Effector CD4-positive, alpha-beta T cell (primary cell): ENCODE results near the gene UBASH3A.
"Not testable (repeated sequence)": the region's sequence is repeated elsewhere in the genome, so short reads cannot be mapped to it uniquely, and the experiment has no call there.

Experiments
- DNase-seq: peaks from one replicate; pipeline ENCODE4 v3.0.0-alpha.2; 2020

Gene UBASH3A

DNA sequence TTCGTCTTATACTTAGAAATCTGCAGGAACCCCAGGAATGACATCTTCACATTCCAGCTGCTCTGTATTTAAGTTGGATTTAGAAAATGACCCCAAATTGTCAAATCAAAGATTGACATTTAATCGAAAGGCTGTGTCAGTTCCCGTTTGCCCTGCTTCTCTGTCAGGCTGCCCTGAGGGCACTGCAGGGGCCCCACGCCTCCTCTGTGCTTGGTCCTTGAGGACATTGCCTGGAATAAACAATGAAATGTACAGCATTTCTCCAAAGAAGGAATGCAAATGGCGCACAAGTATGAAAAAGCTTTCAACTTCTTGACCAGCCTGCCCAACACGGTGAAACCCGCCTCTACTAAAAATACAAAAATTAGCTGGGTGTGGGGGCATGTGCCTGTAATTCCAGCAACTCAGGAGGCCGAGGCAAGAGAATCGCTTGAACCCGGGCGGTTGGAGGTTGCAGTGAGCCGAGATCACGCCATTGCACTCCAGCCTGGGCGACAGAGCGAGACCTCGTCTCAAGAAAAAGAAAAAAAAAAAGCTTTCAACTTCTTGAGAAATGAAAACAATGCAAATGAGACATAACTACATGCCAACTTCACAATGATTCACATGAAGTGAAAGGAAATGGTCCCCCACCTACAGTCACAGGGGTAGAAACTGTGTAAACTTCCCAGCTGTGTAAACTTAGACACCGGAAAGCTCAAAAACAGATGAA lies 10.8 kb upstream of the UBASH3A start:
- no peak for DNase-seq

DNA sequence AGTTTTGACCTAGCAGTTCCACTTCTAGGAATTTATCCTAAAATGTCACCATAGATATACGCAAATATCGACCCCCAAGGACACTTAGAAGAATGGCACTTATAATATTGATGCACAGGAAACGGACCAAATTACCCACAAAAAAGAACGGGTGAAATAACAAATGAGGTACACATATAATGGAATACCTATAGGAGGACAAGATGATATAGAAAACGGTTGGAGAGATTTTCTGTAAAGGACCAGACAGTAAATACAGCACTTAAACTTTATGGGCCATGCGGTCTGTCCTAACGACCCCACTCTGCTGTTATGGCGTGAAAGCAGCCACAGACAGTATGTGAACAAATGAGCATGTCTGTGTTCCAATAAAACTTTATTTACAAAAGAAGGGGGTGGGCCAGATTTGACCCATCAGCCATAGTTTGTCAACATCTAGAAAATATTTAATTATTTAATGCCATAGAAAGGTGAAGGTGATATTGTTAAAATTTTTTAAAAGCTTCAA lies 10.2 kb upstream of the UBASH3A start:
- DNase-seq: no peak

DNA sequence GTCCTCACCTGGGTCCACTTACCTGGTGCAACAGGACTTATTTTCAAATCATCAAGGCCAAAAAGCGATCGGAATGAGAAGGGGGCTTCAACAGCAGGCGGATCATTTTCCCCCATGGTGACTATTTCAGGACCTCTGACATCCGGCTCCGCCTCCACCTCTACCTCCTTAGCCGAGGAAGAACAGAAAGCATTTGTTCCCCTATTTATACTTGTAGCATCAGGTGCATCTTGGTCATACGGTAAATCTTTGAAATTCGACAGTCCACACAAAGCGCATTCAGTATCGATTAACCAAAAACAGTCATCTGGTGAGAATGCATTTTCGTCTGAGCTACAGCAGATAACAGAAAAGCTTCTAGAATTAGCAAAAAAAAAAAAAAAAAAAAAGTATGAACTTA lies 8.4 kb upstream of the UBASH3A start:
- no peak for DNase-seq

DNA sequence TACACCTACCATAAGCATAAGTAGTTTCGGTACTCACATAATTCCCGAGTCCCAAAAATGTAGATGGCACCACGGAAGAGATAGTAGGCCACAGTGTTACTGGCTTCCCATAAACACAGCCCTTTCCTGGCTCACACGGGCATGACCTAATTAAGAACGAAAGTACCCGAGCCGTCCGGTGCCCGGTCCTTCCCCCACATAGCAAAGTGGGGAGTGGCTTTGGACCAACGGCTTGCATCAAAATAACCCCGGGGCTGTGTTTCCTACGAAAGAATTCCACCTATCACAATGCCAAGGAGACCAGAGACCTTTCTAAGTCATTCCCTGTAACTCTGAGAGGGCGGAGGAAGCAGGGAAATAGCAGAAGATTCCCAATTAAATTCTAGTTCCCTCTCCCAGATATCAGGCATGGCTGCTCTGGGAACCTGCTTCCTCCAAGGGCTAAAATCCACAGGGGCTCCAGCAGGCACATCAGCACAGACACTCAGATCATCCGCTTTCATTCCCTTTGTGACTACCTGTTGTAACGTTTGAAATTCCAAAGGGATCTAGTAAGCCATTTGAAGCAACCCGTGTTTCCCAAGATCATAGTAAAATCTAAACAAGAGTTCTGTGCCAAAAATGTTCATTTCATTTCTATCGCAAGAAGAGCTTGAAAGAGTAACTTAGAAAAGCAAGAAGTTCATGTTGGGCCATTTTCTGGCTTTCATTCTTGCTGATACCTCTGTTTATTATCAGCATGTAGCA lies 7.6 kb upstream of the UBASH3A start, which contains the start of gene TMPRSS3:
Gene TMPRSS3 (minus strand): TSS at position 148 of the 747 bp plus-strand sequence. CDS start 635 bp downstream, outside the sequence.
- DNase-seq: no peak

DNA sequence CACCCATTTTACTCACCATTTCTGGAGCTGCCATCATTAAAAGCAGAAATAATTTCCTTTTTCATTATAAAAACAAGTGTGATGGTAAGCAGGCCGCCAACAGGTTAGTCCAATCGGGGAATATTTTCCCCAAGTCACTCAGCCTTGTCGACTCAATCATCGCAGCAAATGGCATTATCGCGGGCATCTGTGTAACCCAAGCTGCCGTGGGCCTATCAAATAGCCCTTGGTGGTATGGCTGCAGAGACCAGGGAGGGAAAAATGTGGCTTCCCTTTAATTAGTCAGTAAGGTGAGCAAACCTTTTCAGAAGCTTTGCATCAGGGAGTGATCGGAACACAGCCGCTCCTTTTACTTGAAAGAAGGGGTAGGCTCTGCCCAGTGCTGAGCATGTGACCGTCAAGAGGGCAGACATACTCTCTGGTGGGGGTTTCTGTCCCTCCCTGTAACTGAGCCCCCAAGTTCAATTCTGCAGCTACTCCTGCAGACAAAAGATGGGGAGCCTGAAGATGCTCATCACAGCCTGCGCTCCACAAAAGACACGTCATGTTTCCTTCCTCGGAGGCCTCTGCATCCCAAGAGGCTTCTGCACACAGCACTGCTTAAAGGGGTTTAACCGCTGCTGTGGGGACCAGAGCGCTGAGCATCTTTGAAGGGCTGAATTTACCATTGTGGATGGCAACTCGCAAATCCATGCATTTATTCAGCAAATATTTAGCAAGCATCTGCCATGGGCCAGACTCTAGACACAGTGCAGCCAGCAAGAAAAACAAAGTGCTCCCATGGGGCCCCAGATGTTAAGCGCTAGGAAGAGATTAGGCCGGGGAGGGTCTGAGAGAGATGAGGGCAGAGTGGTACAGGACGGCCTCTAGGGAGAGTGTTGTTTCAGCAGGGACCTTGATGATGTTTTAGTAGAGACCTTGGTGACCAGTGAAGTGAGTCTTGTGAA lies 6.6 kb upstream of the UBASH3A start:
- no peak for DNase-seq

DNA sequence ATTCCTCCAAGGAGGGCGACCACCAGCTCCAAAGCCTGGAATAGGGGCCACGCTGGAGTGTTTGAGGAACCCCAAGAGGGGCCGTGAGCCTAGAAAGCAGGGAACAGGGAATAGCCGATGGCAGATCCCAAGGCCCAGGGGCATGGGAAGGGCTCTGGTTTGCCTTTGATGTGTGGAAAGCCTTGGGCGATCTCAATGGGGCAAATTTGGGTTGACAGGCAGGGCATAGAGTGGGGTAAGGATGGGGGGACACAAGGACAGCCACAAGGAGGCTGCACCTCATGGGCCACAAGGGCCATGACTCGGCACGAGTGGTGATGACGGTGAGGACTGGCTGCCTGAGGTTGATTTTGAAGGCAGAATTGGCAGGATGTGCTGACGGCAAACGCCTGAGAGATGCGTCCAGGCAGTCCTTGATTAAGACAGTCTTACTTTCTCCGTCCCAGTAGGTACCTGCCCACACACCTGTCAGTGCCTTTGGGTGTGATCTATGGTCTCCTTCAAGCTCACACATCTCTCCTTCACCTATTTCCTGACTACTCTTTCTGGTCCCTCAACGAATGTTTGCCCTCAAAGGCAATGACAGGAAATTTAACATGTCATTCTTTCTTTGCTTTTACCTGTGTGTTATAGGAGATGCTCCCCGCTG lies 5.8 kb upstream of the UBASH3A start:
- no peak for DNase-seq

DNA sequence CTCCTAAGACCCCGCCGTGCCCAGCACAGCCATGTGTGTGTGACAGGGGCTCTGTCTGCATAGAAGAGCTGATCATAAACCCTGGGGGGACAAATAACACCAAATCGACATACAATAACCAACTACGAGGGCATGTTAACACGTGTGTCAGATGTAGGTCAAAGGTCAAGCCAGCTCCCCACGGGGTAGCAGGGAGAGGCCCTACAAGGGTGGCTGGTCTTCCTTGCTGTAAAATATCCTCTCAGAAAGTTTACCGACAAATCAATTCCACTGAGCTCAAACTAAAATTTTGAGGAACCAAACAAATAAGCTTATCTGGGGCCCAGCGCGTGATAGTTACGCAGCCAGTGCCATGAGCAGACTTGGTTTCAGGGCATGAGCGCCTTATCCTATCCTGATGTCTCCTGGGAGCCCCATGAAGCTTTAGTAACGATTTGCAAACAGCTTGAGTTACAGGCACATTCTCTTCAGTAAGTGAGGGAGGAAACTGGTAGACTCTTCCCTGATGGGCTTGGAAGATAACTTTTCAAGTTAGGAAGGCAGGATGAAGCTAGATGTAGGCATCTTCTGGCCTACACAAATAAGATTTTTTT lies 5.2 kb upstream of the UBASH3A start:
- no peak for DNase-seq

DNA sequence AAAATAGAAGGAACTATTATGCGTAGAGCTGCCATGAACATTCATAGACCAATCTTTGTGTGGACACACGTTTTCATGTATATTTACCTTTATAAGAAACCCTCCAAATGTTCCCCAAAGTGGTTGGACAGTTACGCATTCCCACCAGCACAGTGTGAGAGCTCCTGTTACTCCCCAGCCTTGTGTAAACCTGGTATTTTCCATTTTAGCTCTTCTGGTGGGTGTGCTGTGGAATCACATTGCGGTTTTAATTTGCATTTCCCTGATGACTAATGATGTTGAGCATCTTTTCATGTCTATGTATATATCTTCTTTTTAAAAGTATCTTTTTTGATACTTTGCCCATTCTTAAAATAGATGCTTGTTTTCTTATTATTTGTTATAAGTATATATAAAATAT lies 3.2 kb upstream of the UBASH3A start:
- DNase-seq: no peak

DNA sequence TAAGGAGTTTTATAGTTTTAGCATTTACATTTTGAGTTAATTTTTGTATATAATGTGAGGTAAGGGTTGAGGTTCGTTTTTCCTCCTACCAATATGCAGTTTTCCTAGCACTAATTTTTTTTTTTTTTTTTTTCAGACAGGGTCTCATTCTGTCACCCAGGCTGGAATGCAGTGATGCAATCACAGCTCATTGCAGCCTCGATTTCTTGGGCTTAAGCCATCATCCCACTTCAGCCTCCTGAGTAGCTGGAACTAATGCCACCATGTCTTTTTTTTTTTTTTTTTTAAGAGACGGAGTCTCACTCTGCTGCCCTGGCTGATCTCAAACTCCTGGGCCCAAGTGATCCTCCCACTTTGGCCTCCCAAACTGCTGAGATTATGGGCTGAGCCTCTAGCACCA lies 2.5 kb upstream of the UBASH3A start:
- DNase-seq: no peak

DNA sequence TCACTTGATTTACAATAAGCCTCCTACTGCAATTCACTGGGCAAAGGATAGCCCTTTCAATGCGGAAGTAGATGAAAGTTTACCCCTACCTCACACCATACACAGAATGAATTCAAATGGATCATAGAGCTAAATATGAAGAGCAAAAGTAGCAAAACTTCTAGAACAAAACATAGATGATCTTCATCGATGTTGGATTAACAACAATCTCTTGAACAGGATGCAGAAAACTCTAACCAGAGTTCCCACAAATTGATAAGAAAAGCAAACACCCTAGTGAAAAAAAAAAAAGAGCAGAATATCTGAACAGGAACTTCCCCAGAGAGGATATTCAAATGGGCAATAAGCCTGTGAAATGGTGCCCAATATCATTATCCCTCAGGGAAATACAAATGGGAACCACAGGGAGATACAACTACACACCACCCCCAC lies 1.9 kb upstream of the UBASH3A start:
- DNase-seq: no peak

DNA sequence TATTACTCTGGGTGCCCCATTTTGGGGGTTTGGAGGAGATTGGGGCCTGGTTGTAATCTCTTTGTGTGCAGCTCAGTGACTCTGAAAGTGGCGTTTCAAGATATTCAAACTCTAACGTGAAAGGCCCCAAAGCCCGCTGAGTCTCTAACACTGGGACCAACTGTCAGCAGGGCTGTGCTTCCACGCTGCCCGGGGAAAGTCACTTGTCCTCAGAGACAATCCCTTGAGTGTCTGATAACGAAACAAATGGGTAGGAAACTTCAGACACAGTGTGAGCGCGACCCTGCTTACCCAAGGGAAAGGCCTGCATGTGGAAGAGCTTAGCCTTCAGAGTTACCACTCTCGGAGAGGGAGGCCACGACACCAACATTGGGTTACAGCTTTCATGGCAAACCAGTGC lies 837 bp downstream of the UBASH3A start:
- DNase-seq: no peak

DNA sequence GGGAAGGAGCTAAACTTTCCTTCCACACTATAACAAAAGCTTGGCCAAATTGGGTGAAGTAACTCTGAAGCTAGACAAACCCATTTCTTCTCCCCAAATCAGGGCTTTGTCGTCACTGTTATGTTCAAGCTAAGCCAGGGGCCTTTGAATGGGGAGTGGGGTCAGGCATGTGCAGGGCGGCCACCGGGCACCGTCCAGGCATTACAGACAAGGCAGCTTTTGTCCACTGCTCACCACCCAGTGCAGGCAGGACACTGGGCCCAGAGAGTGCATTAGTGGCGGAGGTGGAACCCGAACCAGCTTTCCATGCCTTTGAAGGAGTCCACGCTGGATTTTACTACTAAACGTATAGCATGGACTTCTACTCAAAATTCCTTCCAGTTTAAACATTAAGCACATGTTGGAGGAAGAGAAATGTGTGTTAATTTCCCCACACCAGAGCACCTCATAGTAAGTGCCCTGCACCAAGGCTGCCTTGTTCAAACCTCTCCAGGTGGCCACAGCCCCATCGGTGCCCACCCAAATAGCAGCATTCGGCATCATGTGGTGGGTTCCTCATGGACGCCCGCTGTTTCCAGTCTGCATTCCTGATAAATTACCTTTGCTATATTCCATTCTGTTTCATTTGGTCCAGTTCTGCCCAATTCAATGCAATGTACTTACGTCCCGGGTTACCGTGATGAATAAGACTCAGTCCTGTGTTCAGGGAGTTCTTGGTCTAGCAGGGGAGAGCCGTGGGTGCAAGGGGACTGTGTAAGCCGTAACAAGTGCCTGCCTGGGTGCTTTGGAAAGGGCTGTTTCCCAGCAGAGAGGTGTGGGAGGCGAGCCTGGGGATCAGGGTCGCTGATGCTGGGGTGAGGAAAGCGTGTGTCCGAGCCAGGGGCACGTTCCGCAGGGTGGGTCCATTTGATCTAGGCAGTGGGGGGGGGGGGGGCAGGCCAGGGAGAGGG lies 1.6 kb downstream of the UBASH3A start:
- DNase-seq: no peak

DNA sequence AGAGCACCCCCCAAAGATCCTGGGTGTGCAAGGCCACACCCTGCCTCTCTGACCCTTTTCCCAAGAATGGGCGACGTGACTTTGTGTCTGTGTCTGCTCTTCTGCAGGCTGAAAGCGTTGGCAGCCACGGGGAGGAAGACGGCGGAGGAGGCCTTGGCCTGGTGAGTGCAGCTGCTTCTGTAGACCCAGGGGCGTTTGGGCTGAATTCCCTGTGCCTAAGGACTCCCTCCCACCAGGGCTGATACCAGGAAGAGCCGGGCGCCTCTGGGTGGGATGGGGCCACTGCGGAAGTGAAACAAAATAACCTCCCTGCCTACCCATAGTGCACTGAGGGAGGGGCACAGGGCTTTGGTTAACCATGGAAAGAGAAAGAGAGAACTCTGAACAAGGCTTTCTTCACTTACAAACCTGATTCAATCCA lies 2.5 kb downstream of the UBASH3A start:
- DNase-seq: peak; percentile 35

DNA sequence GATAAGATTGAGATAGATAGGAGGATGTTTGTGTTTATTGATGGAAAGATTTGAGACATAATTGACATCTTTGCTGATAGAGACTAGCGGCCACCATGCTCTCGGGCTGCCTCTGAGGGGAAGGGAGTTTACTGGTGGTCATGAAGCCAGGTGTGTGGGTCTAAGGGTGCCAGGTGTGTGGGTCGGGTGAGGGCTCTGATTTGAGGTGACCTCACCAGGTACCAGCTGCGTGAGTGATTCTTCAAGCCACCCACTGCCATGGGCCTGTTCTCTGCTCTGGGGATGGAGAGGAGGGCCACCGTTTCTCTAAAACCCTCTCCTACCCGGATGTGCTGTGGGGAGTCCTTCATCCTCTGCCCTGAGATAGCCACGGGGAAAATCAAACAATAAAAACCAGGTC lies 3.2 kb downstream of the UBASH3A start:
- DNase-seq: no peak

DNA sequence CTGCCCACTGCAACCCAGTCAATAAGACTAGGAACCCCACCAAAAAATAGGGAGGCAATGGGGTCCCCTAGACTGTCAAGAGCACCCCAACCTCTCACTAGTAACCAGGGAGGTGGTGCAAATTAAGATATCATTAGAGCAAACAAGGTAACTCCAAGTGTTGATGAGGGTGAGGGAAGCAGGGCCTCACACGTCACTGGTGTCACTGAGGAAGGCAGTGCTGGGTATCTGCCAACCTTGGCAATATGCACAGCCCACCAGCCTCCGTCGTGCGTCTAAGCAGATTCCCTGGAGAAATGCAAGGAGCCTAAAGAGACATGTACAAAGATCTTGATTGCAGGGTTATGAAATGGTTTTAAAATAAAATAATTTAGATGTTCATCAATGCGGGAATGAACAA lies 3.8 kb downstream of the UBASH3A start:
- no peak for DNase-seq

DNA sequence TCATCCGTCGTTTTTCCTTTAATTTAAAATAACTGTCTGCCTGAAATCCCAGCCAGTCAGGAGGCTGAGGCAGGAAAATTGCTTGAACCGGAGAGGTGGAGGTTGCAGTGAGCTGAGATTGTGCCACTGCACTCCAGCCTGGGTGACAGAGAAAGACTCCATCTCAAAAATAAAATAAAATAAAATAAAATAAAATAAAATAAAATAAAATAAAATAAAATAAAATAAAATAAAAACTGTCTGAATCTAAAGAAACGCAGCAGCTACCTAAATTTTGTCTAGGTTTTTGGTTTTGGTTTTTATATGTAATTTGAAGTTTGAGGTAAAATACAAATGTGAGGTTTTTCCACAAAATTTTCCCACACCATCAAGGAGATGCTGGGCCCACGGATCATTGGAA lies 5.0 kb downstream of the UBASH3A start:
- DNase-seq: not testable (repeated sequence)

DNA sequence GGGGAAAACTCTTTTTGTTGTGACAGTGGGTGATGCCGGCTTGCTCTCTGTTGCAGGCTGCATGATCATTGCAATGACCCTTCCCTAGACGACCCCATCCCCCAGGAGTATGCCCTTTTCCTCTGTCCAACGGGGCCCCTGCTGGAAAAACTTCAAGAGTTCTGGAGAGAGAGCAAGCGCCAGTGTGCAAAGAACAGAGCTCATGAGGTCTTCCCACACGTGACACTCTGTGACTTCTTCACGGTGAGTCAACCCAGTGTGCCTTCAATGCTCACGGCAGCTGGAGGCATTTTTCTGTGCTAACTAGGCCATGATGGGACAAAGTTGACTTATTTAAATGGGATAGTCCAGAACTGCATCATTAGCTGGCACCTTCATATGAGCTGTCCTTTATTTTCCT lies 5.7 kb downstream of the UBASH3A start:
- DNase-seq: no peak

DNA sequence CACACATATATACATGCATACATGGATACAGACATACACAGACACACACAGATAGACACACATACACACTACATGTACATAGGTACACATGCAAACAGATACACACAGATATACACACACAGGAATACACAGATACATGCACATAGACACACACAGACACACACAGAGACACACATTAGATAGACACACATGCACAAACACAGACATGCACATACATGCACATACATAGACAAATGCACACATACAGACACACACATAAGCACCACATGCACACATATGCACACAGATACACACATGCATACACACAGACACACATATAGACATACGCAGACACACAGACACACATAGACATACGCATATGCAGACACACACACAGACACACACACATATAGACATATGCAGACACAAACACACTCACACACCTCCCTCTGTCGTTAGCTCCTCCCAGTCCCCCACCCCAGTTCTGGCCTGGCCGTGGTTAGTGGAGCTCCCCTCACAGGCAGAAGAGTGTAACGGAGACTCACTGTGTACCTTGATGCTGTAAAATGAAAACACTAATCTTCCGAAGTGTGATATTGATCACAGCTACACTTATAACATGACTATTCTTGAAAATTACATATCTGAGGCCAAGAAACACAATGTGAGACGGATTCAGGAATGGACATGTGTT lies 7.6 kb downstream of the UBASH3A start:
- DNase-seq: no peak

DNA sequence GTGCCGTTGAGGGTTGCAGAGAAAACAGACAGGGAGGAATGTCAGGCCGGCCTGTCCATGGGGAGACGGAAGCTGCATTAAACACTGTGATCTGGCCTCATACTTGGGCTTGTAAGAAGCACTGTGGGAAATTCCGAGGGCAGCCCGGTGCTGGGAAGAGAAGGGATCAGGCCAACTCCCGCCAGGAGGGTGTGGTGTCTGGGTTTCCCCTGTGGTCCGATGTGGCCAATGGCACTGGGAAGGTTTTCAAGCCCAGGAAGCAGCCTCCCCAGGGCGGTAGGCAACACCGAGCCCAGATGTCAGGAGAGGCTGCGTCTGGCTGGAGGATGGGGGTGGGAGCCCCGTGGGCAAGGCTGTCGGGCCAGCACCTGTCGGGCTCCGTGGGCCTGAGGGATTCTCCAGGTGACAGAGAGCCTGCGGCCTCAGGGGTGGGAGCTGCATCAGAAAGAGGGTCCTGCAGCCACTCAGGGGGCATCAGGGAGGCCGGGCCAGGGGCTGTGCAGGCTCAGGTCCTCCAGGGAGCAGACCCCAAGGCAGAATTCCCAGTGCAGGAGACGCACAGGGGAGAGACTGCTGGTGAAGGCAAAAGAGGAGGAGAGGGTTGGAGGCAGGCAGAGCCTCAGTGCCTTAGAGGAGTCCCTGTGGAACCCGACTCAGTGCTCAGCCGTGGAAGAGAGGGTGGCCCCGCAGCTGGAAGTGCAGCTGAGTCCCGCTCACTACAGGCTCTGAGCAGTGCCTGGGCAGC lies 8.4 kb downstream of the UBASH3A start:
- DNase-seq: no peak

DNA sequence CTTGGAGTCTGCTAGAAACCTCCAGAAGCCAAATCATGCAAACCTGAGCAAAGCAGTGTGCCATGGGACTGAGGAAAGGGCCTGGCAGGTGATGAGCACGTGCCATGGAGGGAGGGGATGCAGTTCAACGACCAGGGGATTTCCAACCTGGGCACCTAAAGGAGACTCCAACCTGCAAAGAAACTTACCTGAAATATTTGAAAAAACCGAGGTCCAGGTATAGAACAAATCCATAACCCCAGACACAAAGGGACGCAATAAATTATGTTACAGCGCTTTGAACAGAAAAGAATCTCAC lies 8.9 kb downstream of the UBASH3A start:
- DNase-seq: no peak
